Epithelial cell of proximal tubule (primary cell): ENCODE measurements around the gene AVPI1. TPM values are rescaled to one million over a fixed set of nuclear protein-coding genes. Genes with fewer than 3 reads are reported as not detected.
A peak's percentile ranks its signal among the peaks of the same experiment; 100 is the strongest.
"Not testable (repeated sequence)": the region's sequence is repeated elsewhere in the genome, so short reads cannot be mapped to it uniquely, and the experiment has no call there.

ENCODE experiments used
- DNase-seq: peaks from one replicate; pipeline ENCODE4 v3.0.0-alpha.2; 2011; ENCODE audit warnings: low read depth
- H3K4me3 ChIP-seq: 2 replicates; pipeline ENCODE4 v1.5.1; 2011; ENCODE audit warnings: low read depth, mild to moderate bottlenecking, low read length
- CTCF ChIP-seq: conservative IDR thresholded peaks from 2 replicates; pipeline ENCODE4 v1.5.1; 2012; ENCODE audit warnings: low read depth, mild to moderate bottlenecking, low read length
- total RNA-seq: library from RNA; depleted of rRNA; stranded (reverse); fragments of >200 nt; gene quantifications from 2 replicates; pipeline ENCODE4 v1.2.3, GENCODE V29; 2015

Gene AVPI1
- total RNA-seq, 1 donor from 2014 or later, result 6.5 TPM

GRCh38 chr10:97686301-97686961 lies 610 bp downstream of the AVPI1 start:
- DNase-seq, result no peak
- no peak for TF ChIP-seq CTCF
- H3K4me3 ChIP-seq, result peak overlapping the region; percentile 86

GRCh38 chr10:97685395-97685958 lies 1.6 kb downstream of the AVPI1 start:
- TF ChIP-seq CTCF, result peak; percentile 35
- no peak for DNase-seq
- peak overlapping the region; percentile 86 for H3K4me3 ChIP-seq

GRCh38 chr10:97684866-97685394 lies 2.1 kb downstream of the AVPI1 start:
- DNase-seq, result no peak
- TF ChIP-seq CTCF, result no peak
- H3K4me3 ChIP-seq, result peak overlapping the region; percentile 86

- not testable (repeated sequence) for DNase-seq, H3K4me3 ChIP-seq
Observed at GRCh38 chr10:97684368-97684713, 2.7 kb downstream of the AVPI1 start.

- no peak for DNase-seq
- peak; percentile 17 for TF ChIP-seq CTCF
- H3K4me3 ChIP-seq, result peak overlapping the region; percentile 11
Observed at GRCh38 chr10:97683556-97684367, 3.3 kb downstream of the AVPI1 start.

- no peak for TF ChIP-seq CTCF
- H3K4me3 ChIP-seq, result no peak overlapping the region
- no peak for DNase-seq
Observed at GRCh38 chr10:97682042-97682441, 5.0 kb downstream of the AVPI1 start.

GRCh38 chr10:97679594-97679993 lies 7.4 kb downstream of the AVPI1 start:
- no peak overlapping the region for H3K4me3 ChIP-seq
- DNase-seq, result no peak
- TF ChIP-seq CTCF, result no peak
